GM12874 (cell line): ENCODE results near the gene IMMP2L.

Source experiments
- CTCF ChIP-seq: IDR thresholded peaks from 2 replicates; pipeline ENCODE4 v1.5.1; 2011; ENCODE audit warnings: low read depth, mild to moderate bottlenecking, control low read depth, low read length, moderate library complexity; ENCODE audit not compliant: insufficient read depth

Gene IMMP2L

DNA sequence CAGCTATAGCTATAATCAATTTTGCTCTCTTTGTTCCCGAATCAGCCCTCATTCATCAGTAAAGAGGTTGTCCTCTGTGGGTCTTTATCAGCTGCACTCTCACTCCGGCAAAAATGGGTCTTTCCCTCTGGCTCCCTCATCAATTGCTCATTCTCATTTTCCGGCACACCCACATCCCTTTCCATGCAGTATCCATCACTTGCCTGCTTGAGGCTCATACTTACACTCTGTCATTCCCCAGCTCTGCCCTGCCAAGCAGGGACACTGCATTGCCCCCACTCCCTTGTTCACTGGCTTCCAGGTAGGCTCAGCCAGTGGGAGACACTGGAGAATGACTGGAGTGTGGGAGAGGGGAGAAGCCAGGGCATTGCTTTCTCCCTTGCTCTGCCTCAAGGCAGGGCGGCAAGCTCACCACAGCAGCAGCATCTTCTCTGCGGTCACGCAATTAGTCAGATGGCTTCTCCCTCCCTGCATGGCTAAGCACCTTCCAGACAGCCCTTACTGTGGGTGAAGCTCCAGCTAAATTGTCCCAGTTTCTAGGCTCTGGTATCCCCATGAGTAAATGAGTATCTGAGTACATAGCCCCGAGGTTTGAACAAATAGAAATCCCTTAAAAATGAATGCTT is 942.1 kb downstream of the IMMP2L start:
- TF ChIP-seq CTCF = no peak
